ENCODE measurements around the gene NAIF1. TPM values are rescaled to one million over a fixed set of nuclear protein-coding genes. Genes with fewer than 3 reads are reported as not detected.
A peak's percentile ranks its signal among the peaks of the same experiment; 100 is the strongest.
"Not testable (repeated sequence)": the region's sequence is repeated elsewhere in the genome, so short reads cannot be mapped to it uniquely, and the experiment has no call there.

Gene NAIF1
- total RNA-seq, 2 experiments from 2014 or later = 12.0 to 14.1 TPM

DNA sequence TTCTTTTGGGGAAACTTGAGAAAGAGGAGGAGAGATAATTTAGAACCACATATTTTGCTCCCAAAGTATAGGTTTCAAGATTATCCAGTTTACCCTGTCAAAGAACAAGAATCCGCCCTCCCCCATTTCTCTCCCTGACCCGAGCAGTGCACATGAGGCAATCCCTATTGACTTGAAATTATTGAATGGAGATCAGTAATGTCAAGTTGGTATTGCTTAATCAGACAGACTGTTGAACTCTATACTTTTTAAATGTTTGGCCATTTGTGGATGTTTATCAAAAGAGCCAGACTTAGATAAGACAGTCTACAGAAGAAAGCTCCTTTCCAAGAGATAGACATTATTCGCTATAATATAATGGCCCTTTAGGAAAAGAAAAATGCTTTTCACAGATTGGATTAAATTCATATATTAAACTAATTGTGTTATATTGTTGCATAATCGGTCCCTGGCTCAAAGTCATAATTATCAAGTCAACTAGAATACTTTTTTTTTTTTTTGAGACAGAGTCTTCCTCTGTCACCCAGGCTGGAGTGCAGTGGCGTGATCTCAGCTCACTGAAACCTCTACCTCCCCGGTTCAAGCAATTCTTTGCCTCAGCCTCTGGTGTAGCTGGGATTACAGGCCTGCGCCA, 6.2 kb upstream of the NAIF1 start:
- Mint-ChIP-seq H3K36me3 (ENCODE audit: low read depth) (peaks cover 52% of the 10 kb centered on the region), H3K4me3 (no peak overlapping the region), H3K4me1 (peaks cover 59% of the 10 kb centered on the region), H3K9me3 (no peaks in the 10 kb centered on the region), H3K27ac (peak overlapping the region; percentile 92), H3K27me3 (no peaks in the 10 kb centered on the region)
- CTCF ChIA-PET = interaction anchor here (1.1 to 3.6 kb wide), 7 partner anchors 10 to 339 kb away, joined by 3 to 27 read pairs (median 8); partner anchors contain the start of gene TOR2A
- POLR2A ChIA-PET = interaction anchor here (0.9 to 1.9 kb wide), 7 partner anchors 10 to 93 kb away, joined by 3 to 7 read pairs (median 5); partner anchors contain the start of gene EEIG1
- no peak for DNase-seq

GRCh38 chr9:128072144-128073021, 5.3 kb upstream of the NAIF1 start:
- CTCF ChIA-PET = interaction anchor here (0.6 to 3.6 kb wide), 10 partner anchors 10 to 338 kb away, joined by 3 to 27 read pairs (median 5); partner anchors contain the start of gene TOR2A
- peaks cover 44% of the 10 kb centered on the region for H3K36me3 Mint-ChIP-seq (ENCODE audit: low read depth)
- DNase-seq = peak; percentile 43
- H3K27me3 Mint-ChIP-seq = no peaks in the 10 kb centered on the region
- peaks cover 49% of the 10 kb centered on the region for H3K4me1 Mint-ChIP-seq
- H3K9me3 Mint-ChIP-seq = no peaks in the 10 kb centered on the region
- peak overlapping the region; percentile 70 for H3K4me3 Mint-ChIP-seq
- peak overlapping the region; percentile 92 for H3K27ac Mint-ChIP-seq
- POLR2A ChIA-PET = interaction anchor here (0.7 to 1.9 kb wide), 15 partner anchors 11 to 621 kb away, joined by 3 to 7 read pairs (median 4); partner anchors contain the start of genes EEIG1, LRSAM1 and RPL12

- CTCF ChIA-PET = interaction anchor here (2.3 to 3.6 kb wide), 3 partner anchors 12 to 128 kb away, joined by 8 to 27 read pairs (median 19); no protein-coding TSS in a partner anchor
- DNase-seq, H3K27me3 Mint-ChIP-seq, H3K9me3 Mint-ChIP-seq: not testable (repeated sequence)
- Mint-ChIP-seq H3K4me1 (peaks cover 41% of the 10 kb centered on the region), H3K27ac (peak overlapping the region; percentile 92), H3K4me3 (peak overlapping the region; percentile 70), H3K36me3 (ENCODE audit: low read depth) (peaks cover 37% of the 10 kb centered on the region)
- POLR2A ChIA-PET = interaction anchor here (1.4 to 1.9 kb wide), 5 partner anchors 10 to 45 kb away, joined by 4 to 7 read pairs (median 5); no protein-coding TSS in a partner anchor
These were observed 4.4 kb upstream of the NAIF1 start for GRCh38 chr9:128071475-128071874.

- Mint-ChIP-seq H3K4me1 (peaks cover 46% of the 10 kb centered on the region), H3K27ac (peak overlapping the region; percentile 92), H3K4me3 (peak overlapping the region; percentile 70), H3K36me3 (ENCODE audit: low read depth) (peaks cover 35% of the 10 kb centered on the region), H3K27me3 (no peaks in the 10 kb centered on the region), H3K9me3 (no peaks in the 10 kb centered on the region)
- no peak for DNase-seq
- ChIA-PET POLR2A (interaction anchor here (1.4 kb wide), 1 partner anchor 9 kb away, joined by 4 read pairs; no protein-coding TSS in a partner anchor), CTCF (interaction anchor here (3.6 kb wide), 1 partner anchor 128 kb away, joined by 19 read pairs; no protein-coding TSS in a partner anchor)
These were observed 3.8 kb upstream of the NAIF1 start for GRCh38 chr9:128070874-128071273.

- Mint-ChIP-seq H3K9me3 (no peaks in the 10 kb centered on the region), H3K4me1 (peaks cover 55% of the 10 kb centered on the region), H3K4me3 (peak overlapping the region; percentile 97), H3K27ac (peak overlapping the region; percentile 86), H3K36me3 (ENCODE audit: low read depth) (peaks cover 33% of the 10 kb centered on the region), H3K27me3 (no peaks in the 10 kb centered on the region)
- CTCF ChIA-PET = interaction anchor here (1.3 to 4.2 kb wide), 5 partner anchors 14 to 334 kb away, joined by 3 to 28 read pairs (median 3); partner anchors contain the start of gene TOR2A
- DNase-seq = peak; percentile 48
- POLR2A ChIA-PET = interaction anchor here (1.0 to 3.7 kb wide), 18 partner anchors 9 to 1952 kb away, joined by 3 to 31 read pairs (median 5); partner anchors contain the start of gene PTGES2
These were observed 1.5 kb upstream of the NAIF1 start for GRCh38 chr9:128068386-128069205.

GRCh38 chr9:128067645-128068385, 695 bp upstream of the NAIF1 start, which contains the start of gene SLC25A25:
Gene SLC25A25, plus strand, starts transcription at chr9:128068232. Its CDS starts 88 bp downstream, at chr9:128068320.
- Mint-ChIP-seq H3K4me1 (peaks cover 55% of the 10 kb centered on the region), H3K27ac (peak within 1 kb of the TSS; percentile 86), H3K36me3 (ENCODE audit: low read depth) (peaks cover 34% of the 10 kb centered on the region), H3K27me3 (no peaks in the 10 kb centered on the region), H3K4me3 (peak within 1 kb of the TSS; percentile 97), H3K9me3 (no peaks in the 10 kb centered on the region)
- ChIA-PET POLR2A (interaction anchor here (0.6 to 3.7 kb wide), 33 partner anchors 10 to 1953 kb away, joined by 3 to 31 read pairs (median 4); partner anchors contain the start of genes CDK9 and PTGES2), CTCF (interaction anchor here (1.0 to 4.2 kb wide), 10 partner anchors 15 to 333 kb away, joined by 3 to 28 read pairs (median 3); partner anchors contain the start of gene TOR2A)
- peak; percentile 100 for DNase-seq

- Mint-ChIP-seq H3K27me3 (no peaks in the 10 kb centered on the region), H3K4me3 (no peak overlapping the region), H3K9me3 (no peaks in the 10 kb centered on the region), H3K27ac (peak overlapping the region; percentile 74), H3K36me3 (ENCODE audit: low read depth) (peaks cover 39% of the 10 kb centered on the region), H3K4me1 (peaks cover 57% of the 10 kb centered on the region)
- ChIA-PET CTCF (interaction anchor here (2.9 to 4.2 kb wide), 2 partner anchors 31 to 123 kb away, joined by 12 to 28 read pairs; no protein-coding TSS in a partner anchor), POLR2A (interaction anchor here (1.5 to 3.7 kb wide), 8 partner anchors 10 to 162 kb away, joined by 5 to 31 read pairs (median 8); no protein-coding TSS in a partner anchor)
- peak; percentile 17 for DNase-seq
These were observed 1.0 kb downstream of the NAIF1 start for GRCh38 chr9:128065907-128066712.

DNA sequence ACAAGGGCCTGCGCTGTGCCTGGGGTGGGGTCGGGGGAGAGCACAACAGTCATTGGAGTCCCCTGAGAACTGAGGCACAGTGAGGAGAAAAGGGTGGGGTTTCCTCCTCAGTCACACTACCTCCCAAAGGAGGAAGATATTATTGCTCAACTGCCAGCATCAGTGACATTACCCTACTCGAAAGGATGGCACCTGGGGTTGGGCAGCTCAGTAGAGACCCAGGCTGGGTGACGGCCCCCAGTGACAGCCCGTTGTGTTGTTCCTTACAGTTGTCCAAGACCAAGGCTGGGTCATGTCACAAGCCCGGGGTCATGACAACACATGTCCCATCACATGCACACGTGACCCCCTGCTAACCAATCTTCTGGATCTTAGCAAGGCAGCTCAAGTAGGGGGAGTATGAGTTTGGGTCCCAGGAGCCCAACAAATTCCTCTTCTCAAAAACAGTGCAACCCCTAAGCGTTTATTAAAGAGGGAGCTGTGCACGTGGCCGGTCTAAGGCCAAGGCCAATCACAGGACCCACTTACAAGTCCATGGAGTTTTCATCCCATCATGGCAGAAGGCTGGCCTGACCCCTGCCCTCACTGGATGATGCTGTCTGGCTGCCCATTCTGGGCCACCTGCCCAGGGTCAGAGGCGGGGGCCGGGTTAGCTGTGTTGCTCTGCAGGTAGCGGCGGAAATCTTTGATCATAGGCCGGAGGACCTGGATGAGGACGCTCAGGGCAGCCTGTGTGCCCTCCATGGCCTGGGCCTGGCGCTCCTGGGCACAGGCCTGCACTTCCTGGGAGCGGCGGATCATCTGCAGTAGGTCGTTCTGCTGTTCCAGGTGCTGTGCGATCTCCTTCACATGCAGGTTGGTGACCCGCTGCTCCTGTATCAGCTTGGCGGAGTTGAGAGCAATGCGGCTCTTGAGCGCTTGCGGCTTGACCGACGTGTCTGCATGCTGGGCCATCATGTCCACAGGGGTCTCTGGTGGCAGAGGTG, 4.0 kb downstream of the NAIF1 start:
- POLR2A ChIA-PET = interaction anchor here (0.9 to 1.7 kb wide), 4 partner anchors 16 to 126 kb away, joined by 3 read pairs; no protein-coding TSS in a partner anchor

GRCh38 chr9:128062279-128062678, 4.8 kb downstream of the NAIF1 start:
- Mint-ChIP-seq H3K27ac (peak overlapping the region; percentile 78), H3K4me1 (peaks cover 51% of the 10 kb centered on the region), H3K9me3 (no peaks in the 10 kb centered on the region), H3K36me3 (ENCODE audit: low read depth) (peaks cover 30% of the 10 kb centered on the region), H3K27me3 (peaks cover 3% of the 10 kb centered on the region), H3K4me3 (no peak overlapping the region)
- POLR2A ChIA-PET = interaction anchor here (0.9 to 1.7 kb wide), 3 partner anchors 17 to 125 kb away, joined by 3 read pairs; no protein-coding TSS in a partner anchor
- DNase-seq = no peak
- CTCF ChIA-PET = interaction anchor here (0.9 to 1.7 kb wide), 4 partner anchors 10 to 120 kb away, joined by 3 to 4 read pairs (median 4); no protein-coding TSS in a partner anchor

More for the DNA sequence above, 4.0 kb downstream of the NAIF1 start:
- no peak overlapping the region for H3K4me3 Mint-ChIP-seq
- CTCF ChIA-PET = interaction anchor here (0.9 to 2.9 kb wide), 5 partner anchors 9 to 121 kb away, joined by 3 to 12 read pairs (median 4); no protein-coding TSS in a partner anchor
- H3K27me3 Mint-ChIP-seq = no peaks in the 10 kb centered on the region
- no peak for DNase-seq
- H3K27ac Mint-ChIP-seq = peak overlapping the region; percentile 78
- H3K36me3 Mint-ChIP-seq (ENCODE audit: low read depth) = peaks cover 30% of the 10 kb centered on the region
- H3K9me3 Mint-ChIP-seq = no peaks in the 10 kb centered on the region
- peaks cover 51% of the 10 kb centered on the region for H3K4me1 Mint-ChIP-seq

All from activated CD4-positive, alpha-beta memory T cell treated with anti-CD3 and anti-CD28 coated beads, Interleukin-2, amount 10 ng/mL, durations not matched to agents 7 days and 5 days (primary cell).